ENCODE results near the gene ZNF766. TPM values are rescaled to one million over a fixed set of nuclear protein-coding genes. Genes with fewer than 3 reads are reported as not detected.

ZNF766 gene
- total RNA-seq, 2 experiments from 2014 or later = 39.3 to 43.2 TPM

DNA sequence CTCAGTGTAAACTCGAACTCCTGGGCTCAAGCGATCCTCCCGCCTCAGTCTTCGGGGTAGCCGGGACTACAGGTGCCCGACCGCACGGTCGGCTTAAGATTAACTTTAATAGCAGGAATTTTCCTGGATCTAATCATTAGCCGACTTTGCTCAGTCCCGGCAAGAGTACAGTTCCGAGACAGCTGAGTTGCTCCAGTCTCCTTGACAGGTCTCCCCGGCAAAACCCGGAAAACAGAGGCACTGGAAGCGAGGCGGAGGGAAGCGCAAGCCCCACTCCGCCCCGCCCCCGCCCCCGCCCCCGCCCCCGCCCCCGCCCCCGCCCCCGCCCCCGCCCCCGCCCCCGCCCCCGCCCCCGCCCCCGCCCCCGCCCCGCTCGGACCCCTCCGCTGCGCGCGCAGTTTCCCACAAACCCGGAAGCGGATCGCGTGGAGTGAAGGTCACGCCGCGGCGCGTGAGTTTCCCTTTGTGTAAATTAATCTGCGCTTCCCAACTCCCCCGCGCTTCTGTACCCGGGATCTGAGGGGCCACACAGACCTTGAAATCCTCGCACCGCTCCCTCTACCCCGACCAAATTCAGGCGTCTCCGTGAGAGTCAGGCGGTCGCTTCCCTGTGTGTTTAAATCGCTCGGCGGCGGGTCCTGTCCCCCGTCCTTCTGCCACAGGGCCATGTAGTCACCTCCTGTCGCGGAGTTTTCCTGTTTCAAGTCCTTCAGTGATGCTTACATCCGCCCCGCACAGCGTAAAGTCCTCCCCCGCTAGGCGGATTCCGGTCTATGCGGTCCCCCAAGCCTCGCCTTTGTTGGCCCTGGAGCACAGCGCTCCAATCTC is 27.6 kb downstream of the ZNF766 start, which contains the start of gene ZNF480:
Gene ZNF480, plus strand, starts transcription at position 397 of the 828 bp plus-strand sequence. CDS start 3,244 bp downstream, outside the sequence.
- Histone ChIP-seq H3K9me3 (ENCODE audit: control insufficient read depth in 1 of 2, insufficient read depth in 1 of 2, low read length in 2 of 2) (peaks cover 39 to 42% of the 10 kb centered on the region in 2 experiments), H3K4me3 (ENCODE audit: low read length) (peak within 1 kb of the TSS; percentile 80), H3K27ac (ENCODE audit: low read depth in 1 of 2, low read length in 2 of 2) (peak within 1 kb of the TSS; percentile 87 to 95), H3K36me3 (ENCODE audit: insufficient read depth, low read length) (peaks cover 20% of the 10 kb centered on the region), H3K4me1 (ENCODE audit: insufficient read depth, low read length) (peaks cover 20% of the 10 kb centered on the region), H3K27me3 (ENCODE audit: control insufficient read depth in 1 of 2, insufficient read depth in 2 of 2, low read length in 2 of 2) (no peaks in the 10 kb centered on the region)
- Mint-ChIP-seq H3K27ac (peak within 1 kb of the TSS; percentile 99), H3K36me3 (ENCODE audit: low read depth) (peaks cover 76% of the 10 kb centered on the region), H3K27me3 (peaks cover 4% of the 10 kb centered on the region), H3K9me3 (peaks cover 26% of the 10 kb centered on the region), H3K4me3 (peak within 1 kb of the TSS; percentile 99), H3K4me1 (ENCODE audit: low read depth) (peaks cover 18% of the 10 kb centered on the region)
- ATAC-seq (ENCODE audit: poor library complexity) (peak; percentile 92), DNase-seq (peak; percentile 81 to 93 (median 87))
- intact Hi-C loops (cut with DNase I, micrococcal nuclease) = loop anchor here in 1 of 2 experiments (2.0 to 5.0 kb wide), 5 partner anchors 28 to 394 kb away; partner anchors contain the start of genes ZNF610, ZNF766 and ZNF808
- POLR2A ChIA-PET = interaction anchor here (1.5 to 1.9 kb wide), 2 partner anchors 249 to 665 kb away, joined by 4 to 6 read pairs; partner anchors contain the start of genes ZNF432 and ZNF816
- CTCF ChIA-PET = no interaction called here
- TF ChIP-seq, protein P1, sequence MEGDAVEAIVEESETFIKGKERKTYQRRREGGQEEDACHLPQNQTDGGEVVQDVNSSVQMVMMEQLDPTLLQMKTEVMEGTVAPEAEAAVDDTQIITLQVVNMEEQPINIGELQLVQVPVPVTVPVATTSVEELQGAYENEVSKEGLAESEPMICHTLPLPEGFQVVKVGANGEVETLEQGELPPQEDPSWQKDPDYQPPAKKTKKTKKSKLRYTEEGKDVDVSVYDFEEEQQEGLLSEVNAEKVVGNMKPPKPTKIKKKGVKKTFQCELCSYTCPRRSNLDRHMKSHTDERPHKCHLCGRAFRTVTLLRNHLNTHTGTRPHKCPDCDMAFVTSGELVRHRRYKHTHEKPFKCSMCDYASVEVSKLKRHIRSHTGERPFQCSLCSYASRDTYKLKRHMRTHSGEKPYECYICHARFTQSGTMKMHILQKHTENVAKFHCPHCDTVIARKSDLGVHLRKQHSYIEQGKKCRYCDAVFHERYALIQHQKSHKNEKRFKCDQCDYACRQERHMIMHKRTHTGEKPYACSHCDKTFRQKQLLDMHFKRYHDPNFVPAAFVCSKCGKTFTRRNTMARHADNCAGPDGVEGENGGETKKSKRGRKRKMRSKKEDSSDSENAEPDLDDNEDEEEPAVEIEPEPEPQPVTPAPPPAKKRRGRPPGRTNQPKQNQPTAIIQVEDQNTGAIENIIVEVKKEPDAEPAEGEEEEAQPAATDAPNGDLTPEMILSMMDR (IDR thresholded peaks at IDR 0.05) = no peak

DNA sequence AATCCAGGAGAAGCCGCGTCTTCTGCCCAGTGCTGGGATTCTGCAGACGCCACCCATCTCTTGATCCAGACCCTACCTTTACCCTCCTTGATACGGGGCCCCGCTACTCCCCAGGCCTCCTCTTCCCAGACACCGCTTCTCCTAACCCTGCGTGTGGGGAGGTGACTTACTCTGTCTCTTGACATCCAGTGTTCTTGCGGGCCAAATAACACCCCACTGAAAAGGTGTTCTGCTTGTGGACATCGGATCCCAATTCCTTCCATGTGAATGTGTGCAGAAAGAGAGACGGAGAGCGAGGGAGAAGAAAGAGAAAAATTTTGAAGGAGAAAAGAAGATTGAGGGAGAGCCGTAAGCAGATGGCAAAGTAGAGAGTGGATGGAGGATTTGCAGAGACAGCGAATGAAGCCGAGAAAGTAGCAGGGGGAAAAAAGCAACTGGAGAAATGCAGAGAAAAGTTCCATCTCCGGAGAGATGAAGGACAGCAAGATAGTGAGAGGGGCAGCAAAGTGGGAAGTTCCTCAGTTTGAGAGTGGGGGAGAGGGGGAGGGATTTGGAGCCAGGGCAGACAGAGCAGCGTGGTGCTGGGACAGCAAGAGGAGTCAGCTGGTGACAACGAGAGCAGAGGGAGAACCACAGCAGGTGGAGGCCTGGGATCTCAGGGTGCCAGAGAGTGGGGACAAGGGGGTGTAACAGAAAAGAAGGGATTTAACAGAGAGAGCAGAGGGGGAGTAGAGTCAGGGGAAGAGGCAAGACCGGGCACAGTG is 28.4 kb downstream of the ZNF766 start:
- DNase-seq (peak in 1 of 14 experiments; percentile 4), ATAC-seq (ENCODE audit: poor library complexity) (no peak)
- Histone ChIP-seq H3K4me1 (ENCODE audit: insufficient read depth, low read length) (peaks cover 20% of the 10 kb centered on the region), H3K9me3 (ENCODE audit: control insufficient read depth in 1 of 2, insufficient read depth in 1 of 2, low read length in 2 of 2) (peaks cover 41 to 42% of the 10 kb centered on the region in 2 experiments), H3K36me3 (ENCODE audit: insufficient read depth, low read length) (peaks cover 28% of the 10 kb centered on the region), H3K27ac (ENCODE audit: low read depth in 1 of 2, low read length in 2 of 2) (peak overlapping the region; percentile 87 to 95), H3K27me3 (ENCODE audit: control insufficient read depth in 1 of 2, insufficient read depth in 2 of 2, low read length in 2 of 2) (no peaks in the 10 kb centered on the region), H3K4me3 (ENCODE audit: low read length) (peak overlapping the region; percentile 80)
- TF ChIP-seq, protein P1 (IDR thresholded peaks at IDR 0.05) = no peak
- H3K27me3 Mint-ChIP-seq = peaks cover 4% of the 10 kb centered on the region
- H3K36me3 Mint-ChIP-seq (ENCODE audit: low read depth) = peaks cover 78% of the 10 kb centered on the region
- intact Hi-C loops (cut with DNase I, micrococcal nuclease) = loop anchor here in 1 of 2 experiments (2.0 to 5.0 kb wide), 6 partner anchors 29 to 393 kb away; partner anchors contain the start of genes ZNF610, ZNF766, ZNF808 and ZNF836
- peak overlapping the region; percentile 99 for H3K4me3 Mint-ChIP-seq
- peaks cover 29% of the 10 kb centered on the region for H3K9me3 Mint-ChIP-seq
- CTCF ChIA-PET = no interaction called here
- peak overlapping the region; percentile 99 for H3K27ac Mint-ChIP-seq
- POLR2A ChIA-PET = no interaction called here
- H3K4me1 Mint-ChIP-seq (ENCODE audit: low read depth) = peaks cover 18% of the 10 kb centered on the region

DNA sequence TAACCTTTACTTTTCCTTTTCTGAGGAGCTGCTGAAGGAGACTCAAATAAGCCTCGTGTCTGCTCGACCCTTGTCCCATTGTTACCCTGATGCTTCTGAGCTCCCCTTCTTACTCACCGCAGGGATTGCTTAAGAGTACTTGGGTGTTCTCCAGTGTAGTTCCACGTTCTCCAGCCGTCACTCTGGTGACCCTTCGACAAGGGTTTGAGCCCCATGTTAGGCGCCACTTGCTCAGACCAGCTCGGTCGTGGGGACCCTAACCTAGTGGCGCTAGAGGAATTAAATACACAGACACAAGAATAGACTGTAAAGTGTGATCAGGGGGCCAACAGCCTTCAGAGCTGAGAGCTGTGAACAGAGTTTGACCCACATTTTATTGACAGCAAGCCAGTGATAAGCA is 37.9 kb downstream of the ZNF766 start:
- H3K27ac Mint-ChIP-seq = no peak overlapping the region
- no peak overlapping the region for H3K4me3 Mint-ChIP-seq
- no peaks in the 10 kb centered on the region for H3K4me1 ChIP-seq (ENCODE audit: insufficient read depth, low read length)
- peaks cover 94% of the 10 kb centered on the region for H3K36me3 Mint-ChIP-seq (ENCODE audit: low read depth)
- no peaks in the 10 kb centered on the region for H3K4me1 Mint-ChIP-seq (ENCODE audit: low read depth)
- no peak overlapping the region for H3K4me3 ChIP-seq (ENCODE audit: low read length)
- no peaks in the 10 kb centered on the region for H3K27me3 Mint-ChIP-seq
- no peaks in the 10 kb centered on the region for H3K27me3 ChIP-seq (ENCODE audit: control insufficient read depth in 1 of 2, insufficient read depth in 2 of 2, low read length in 2 of 2)
- peaks cover 22% of the 10 kb centered on the region for H3K9me3 Mint-ChIP-seq
- ChIA-PET POLR2A (interaction anchor here (0.8 kb wide), 1 partner anchor 258 kb away, joined by 3 read pairs; no protein-coding TSS in a partner anchor), CTCF (no interaction called here)
- intact Hi-C loops (cut with DNase I, micrococcal nuclease) = no loop called here
- H3K9me3 ChIP-seq (ENCODE audit: control insufficient read depth in 1 of 2, insufficient read depth in 1 of 2, low read length in 2 of 2) = peaks cover 63 to 87% of the 10 kb centered on the region in 2 experiments
- TF ChIP-seq, protein P1 (IDR thresholded peaks at IDR 0.05) = no peak
- ATAC-seq (ENCODE audit: poor library complexity) = no peak
- peaks cover 45% of the 10 kb centered on the region for H3K36me3 ChIP-seq (ENCODE audit: insufficient read depth, low read length)
- DNase-seq = peak in 2 of 14 experiments; percentile 2 to 9
- no peak overlapping the region for H3K27ac ChIP-seq (ENCODE audit: low read depth in 1 of 2, low read length in 2 of 2)

Measured in CD4-positive, alpha-beta T cell (primary cell).